ENCODE data around the gene MPPED2.
A peak's percentile ranks its signal among the peaks of the same experiment; 100 is the strongest.

The MPPED2 gene

GRCh38 chr11:30587269-30587812 lies 1.2 kb upstream of the MPPED2 start:
- no peak for TF ChIP-seq CTCF (IDR thresholded peaks at IDR 0.05; ENCODE audit: low read length, missing control alignments)
- no peak for DNase-seq (ENCODE audit: low read depth)
- no peak overlapping the region for H3K4me3 ChIP-seq (replicated peaks; ENCODE audit: low read depth, low read length)

GRCh38 chr11:30585892-30586250 lies 282 bp downstream of the MPPED2 start:
- H3K4me3 ChIP-seq (replicated peaks; ENCODE audit: low read depth, low read length): peak overlapping the region; percentile 34
- DNase-seq (ENCODE audit: low read depth): no peak
- no peak for TF ChIP-seq CTCF (IDR thresholded peaks at IDR 0.05; ENCODE audit: low read length, missing control alignments)

GRCh38 chr11:30585125-30585891 lies 845 bp downstream of the MPPED2 start:
- peak overlapping the region; percentile 34 for H3K4me3 ChIP-seq (replicated peaks; ENCODE audit: low read depth, low read length)
- no peak for DNase-seq (ENCODE audit: low read depth)

GRCh38 chr11:30583476-30584280 lies 2.5 kb downstream of the MPPED2 start:
- H3K4me3 ChIP-seq (replicated peaks; ENCODE audit: low read depth, low read length): no peak overlapping the region

More at GRCh38 chr11:30585125-30585891, 845 bp downstream of the MPPED2 start:
- no peak for TF ChIP-seq CTCF (IDR thresholded peaks at IDR 0.05; ENCODE audit: low read length, missing control alignments)

GRCh38 chr11:30582726-30583125 lies 3.4 kb downstream of the MPPED2 start:
- no peak for DNase-seq (ENCODE audit: low read depth)
- H3K4me3 ChIP-seq (replicated peaks; ENCODE audit: low read depth, low read length): no peak overlapping the region
- TF ChIP-seq CTCF (IDR thresholded peaks at IDR 0.05; ENCODE audit: low read length, missing control alignments): no peak

More at GRCh38 chr11:30583476-30584280, 2.5 kb downstream of the MPPED2 start:
- no peak for DNase-seq (ENCODE audit: low read depth)
- no peak for TF ChIP-seq CTCF (IDR thresholded peaks at IDR 0.05; ENCODE audit: low read length, missing control alignments)

GRCh38 chr11:30581675-30582074 lies 4.5 kb downstream of the MPPED2 start:
- no peak overlapping the region for H3K4me3 ChIP-seq (replicated peaks; ENCODE audit: low read depth, low read length)
- TF ChIP-seq CTCF (IDR thresholded peaks at IDR 0.05; ENCODE audit: low read length, missing control alignments): no peak
- no peak for DNase-seq (ENCODE audit: low read depth)

Data from fibroblast of pulmonary artery (primary cell).